HCT116 (cell line): ENCODE data around the gene ESRRA.

Experiments
- CTCF ChIP-seq, 3 experiments: fragments of 200-600 bp in 1 of 3; sonication (generic) in 1 of 3; IDR thresholded peaks in 2 of 3; conservative IDR thresholded peaks in 1 of 3; 2 replicates each; pipeline ENCODE4 v1.5.1; 2012 to 2017; ENCODE audit warnings: low read depth in 2 of 3, low read length in 2 of 3, antibody characterized with exemption in 1 of 3, borderline replicate concordance in 1 of 3, control low read depth in 1 of 3, mild to moderate bottlenecking in 1 of 3, mixed read lengths in 1 of 3, mixed run types in 1 of 3, moderate library complexity in 1 of 3; ENCODE audit not compliant: insufficient read depth in 1 of 3
- EGR1 ChIP-seq: IDR thresholded peaks from 2 replicates; pipeline ENCODE4 v1.6.1; 2012; ENCODE audit warnings: low read depth
- EZH2 ChIP-seq: fragments of 200-600 bp; sonication (generic); IDR thresholded peaks from 2 replicates; pipeline ENCODE4 v1.6.1; 2017; ENCODE audit warnings: antibody characterized with exemption, mixed run types
- MAX ChIP-seq: IDR thresholded peaks from 2 replicates; pipeline ENCODE4 v1.6.1; 2012
- POLR2A ChIP-seq: IDR thresholded peaks from 2 replicates; pipeline ENCODE4 v1.7.0; 2011; ENCODE audit warnings: borderline replicate concordance; ENCODE audit not compliant: insufficient read depth, insufficient read length; ENCODE audit errors: extremely low read depth
- POLR2AphosphoS5 ChIP-seq: IDR thresholded peaks from 2 replicates; pipeline ENCODE4 v1.6.1; 2011; ENCODE audit warnings: mild to moderate bottlenecking, low read depth, low read length, moderate library complexity
- RAD21 ChIP-seq: IDR thresholded peaks from 2 replicates; pipeline ENCODE4 v1.6.1; 2012; ENCODE audit warnings: low read depth, mild to moderate bottlenecking
- REST ChIP-seq: IDR thresholded peaks from 2 replicates; pipeline ENCODE4 v1.6.1; 2012; ENCODE audit warnings: low read depth
- SIN3A ChIP-seq: IDR thresholded peaks from 2 replicates; pipeline ENCODE4 v1.6.1; 2012; ENCODE audit warnings: low read depth
- SP1 ChIP-seq: IDR thresholded peaks from 2 replicates; pipeline ENCODE4 v1.6.1; 2012; ENCODE audit warnings: low read depth
- SRF ChIP-seq: IDR thresholded peaks from 2 replicates; pipeline ENCODE4 v1.6.1; 2012; ENCODE audit warnings: low read depth
- TCF7L2 ChIP-seq: IDR thresholded peaks from 2 replicates; pipeline ENCODE4 v1.7.0; 2011; ENCODE audit warnings: borderline replicate concordance, inconsistent platforms; ENCODE audit not compliant: insufficient read depth, insufficient read length; ENCODE audit errors: extremely low read depth
- YY1 ChIP-seq: IDR thresholded peaks from 2 replicates; pipeline ENCODE4 v1.6.1; 2011; ENCODE audit warnings: low read length, low read depth, moderate library complexity, mild to moderate bottlenecking; ENCODE audit not compliant: insufficient replicate concordance; ENCODE audit errors: extremely low read depth
- ZNF274 ChIP-seq: fragments of 200-500 bp; sonication (Bioruptor generic); IDR thresholded peaks from 2 replicates; pipeline ENCODE4 v1.6.1; 2014; ENCODE audit warnings: mild to moderate bottlenecking, low read depth, low read length, inconsistent platforms

GRCh38 chr11:64362339-64362738, 57.0 kb downstream of the ESRRA start:
- TF ChIP-seq MAX (no peak), POLR2A (no peak), CTCF (IDR thresholded peaks at IDR 0.05 in 2 of 3, conservative IDR thresholded peaks at IDR 0.05 in 1 of 3; ENCODE audit: borderline replicate concordance in 1 of 3, insufficient read depth in 1 of 3, low read depth in 2 of 3, low read length in 2 of 3) (no peak), ZNF274 (no peak), EZH2 (no peak), SP1 (no peak), POLR2AphosphoS5 (no peak), SRF (no peak), REST (no peak), YY1 (no peak), TCF7L2 (no peak), SIN3A (no peak), EGR1 (no peak), RAD21 (no peak)
